GM19025 (cell line): ENCODE measurements around the gene DCST1.

ENCODE experiments used
- ATAC-seq: cut with Tn5 transposase; IDR thresholded peaks from one replicate; pipeline ENCODE4 v1.9.1; 2021; ENCODE audit warnings: mild to moderate bottlenecking, low read depth, moderate library complexity; ENCODE audit not compliant: unreplicated experiment

DCST1 gene

GRCh38 chr1:155012026-155012546 lies 21.5 kb upstream of the DCST1 start:
- no peak for ATAC-seq

DNA sequence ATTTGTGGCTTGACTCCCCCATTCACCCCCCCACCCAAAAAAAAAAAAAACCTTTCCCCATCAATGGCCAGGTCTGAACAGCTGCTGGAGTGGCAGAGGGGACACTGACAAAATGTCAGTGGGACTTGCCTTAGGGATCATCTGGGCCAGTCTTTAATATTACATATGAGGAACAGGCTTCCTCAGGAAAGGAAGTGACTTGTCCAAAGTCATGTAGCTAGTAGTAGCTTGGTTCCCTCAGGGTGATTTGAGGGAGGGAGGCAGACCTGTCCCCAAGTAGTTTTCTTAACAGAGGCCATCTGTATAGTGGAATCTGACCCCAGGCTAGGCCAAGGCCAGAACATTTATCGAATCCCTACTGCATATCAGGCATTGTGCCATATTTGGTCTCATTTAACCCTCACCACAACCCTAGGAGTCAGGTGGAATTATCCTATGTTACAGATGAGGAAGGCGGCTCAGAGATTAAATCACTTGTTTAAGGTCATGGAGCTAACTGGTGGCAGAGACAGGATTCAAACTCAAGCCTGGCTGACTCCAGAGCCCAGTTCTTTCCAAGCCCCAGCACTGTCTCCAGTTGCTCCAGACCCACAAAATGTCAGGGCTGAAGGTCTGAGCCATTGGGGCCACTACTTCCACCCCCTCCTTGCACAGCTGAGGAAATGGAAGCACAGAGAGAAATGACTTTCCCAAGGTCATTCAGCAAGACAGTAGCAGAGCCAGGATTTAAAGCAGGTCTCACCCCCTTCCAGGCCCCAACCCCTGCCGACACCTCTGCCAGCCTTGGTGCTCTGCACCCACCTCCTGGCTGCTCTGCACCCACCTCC lies 20.6 kb upstream of the DCST1 start:
- ATAC-seq: no peak

- no peak for ATAC-seq
Measured at GRCh38 chr1:155013632-155014031, 20.0 kb upstream of the DCST1 start.

GRCh38 chr1:155014709-155015508 lies 18.7 kb upstream of the DCST1 start:
- no peak for ATAC-seq

DNA sequence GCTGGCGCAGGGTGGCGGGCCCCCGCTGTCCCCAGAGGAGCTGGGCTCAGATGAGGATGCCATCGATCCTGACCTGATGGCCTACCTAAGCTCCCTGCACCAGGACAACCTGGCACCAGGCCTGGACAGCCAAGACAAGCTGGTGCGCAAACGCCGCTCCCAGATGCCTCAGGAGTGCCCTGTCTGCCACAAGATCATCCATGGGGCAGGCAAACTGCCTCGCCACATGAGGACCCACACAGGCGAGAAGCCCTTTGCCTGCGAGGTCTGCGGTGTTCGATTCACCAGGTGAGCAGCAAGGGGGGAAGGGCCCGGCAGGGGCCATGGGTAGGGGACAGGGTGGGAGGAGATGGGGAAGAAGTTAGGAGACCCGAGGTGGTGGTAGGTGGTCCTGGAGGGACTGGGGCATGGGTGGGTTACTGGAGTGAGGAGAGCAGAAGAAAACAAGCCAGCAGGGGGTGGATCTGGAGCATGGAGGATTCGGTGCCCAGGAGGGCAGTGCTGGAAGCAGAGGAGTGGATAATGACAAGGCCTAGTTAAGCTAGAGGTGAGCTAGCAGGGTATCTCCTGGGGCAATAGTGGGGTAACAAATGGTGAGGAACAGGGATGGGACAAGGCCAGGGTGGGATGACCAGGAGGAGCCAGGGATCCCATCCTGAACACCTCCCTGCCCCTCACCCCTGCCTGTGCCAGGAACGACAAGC lies 17.9 kb upstream of the DCST1 start:
- ATAC-seq: no peak

DNA sequence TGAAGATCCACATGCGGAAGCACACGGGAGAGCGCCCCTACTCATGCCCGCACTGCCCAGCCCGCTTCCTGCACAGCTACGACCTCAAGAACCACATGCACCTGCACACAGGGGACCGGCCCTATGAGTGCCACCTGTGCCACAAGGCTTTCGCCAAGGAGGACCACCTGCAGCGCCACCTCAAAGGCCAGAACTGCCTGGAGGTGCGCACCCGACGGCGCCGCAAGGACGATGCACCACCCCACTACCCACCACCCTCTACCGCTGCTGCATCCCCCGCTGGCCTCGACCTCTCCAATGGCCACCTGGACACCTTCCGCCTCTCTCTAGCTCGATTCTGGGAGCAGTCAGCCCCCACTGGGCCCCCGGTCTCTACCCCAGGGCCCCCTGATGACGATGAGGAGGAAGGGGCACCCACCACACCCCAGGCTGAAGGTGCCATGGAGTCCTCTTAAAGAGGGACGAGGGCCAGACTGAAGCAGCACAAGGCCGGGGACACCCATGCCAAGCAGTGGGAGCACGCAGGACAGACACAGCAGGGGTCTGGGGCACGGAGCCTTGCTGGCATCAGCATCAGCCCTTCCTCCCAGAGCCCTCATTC lies 17.3 kb upstream of the DCST1 start:
- ATAC-seq: no peak

GRCh38 chr1:155017041-155017945 lies 16.3 kb upstream of the DCST1 start:
- ATAC-seq: peak; percentile 74

DNA sequence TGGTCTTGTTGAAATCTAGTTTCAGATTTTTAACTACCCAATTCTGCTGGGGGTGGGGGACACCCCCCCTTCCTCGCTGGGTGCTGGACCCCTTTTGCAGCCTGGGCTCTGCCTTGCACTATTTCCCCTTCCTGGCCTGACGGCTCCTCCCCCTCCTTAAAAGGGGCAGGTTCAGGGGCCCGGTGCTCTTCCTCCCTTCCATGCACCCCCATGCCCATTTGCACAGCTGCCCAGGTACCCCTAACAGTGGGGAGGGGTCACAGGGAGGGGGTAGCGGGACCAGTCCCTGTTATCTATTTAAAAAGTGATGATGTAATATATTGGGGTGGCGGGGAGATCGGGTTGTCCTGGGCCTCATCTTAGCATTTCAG lies 15.7 kb upstream of the DCST1 start:
- no peak for ATAC-seq

GRCh38 chr1:155018617-155019348 lies 14.8 kb upstream of the DCST1 start:
- no peak for ATAC-seq

DNA sequence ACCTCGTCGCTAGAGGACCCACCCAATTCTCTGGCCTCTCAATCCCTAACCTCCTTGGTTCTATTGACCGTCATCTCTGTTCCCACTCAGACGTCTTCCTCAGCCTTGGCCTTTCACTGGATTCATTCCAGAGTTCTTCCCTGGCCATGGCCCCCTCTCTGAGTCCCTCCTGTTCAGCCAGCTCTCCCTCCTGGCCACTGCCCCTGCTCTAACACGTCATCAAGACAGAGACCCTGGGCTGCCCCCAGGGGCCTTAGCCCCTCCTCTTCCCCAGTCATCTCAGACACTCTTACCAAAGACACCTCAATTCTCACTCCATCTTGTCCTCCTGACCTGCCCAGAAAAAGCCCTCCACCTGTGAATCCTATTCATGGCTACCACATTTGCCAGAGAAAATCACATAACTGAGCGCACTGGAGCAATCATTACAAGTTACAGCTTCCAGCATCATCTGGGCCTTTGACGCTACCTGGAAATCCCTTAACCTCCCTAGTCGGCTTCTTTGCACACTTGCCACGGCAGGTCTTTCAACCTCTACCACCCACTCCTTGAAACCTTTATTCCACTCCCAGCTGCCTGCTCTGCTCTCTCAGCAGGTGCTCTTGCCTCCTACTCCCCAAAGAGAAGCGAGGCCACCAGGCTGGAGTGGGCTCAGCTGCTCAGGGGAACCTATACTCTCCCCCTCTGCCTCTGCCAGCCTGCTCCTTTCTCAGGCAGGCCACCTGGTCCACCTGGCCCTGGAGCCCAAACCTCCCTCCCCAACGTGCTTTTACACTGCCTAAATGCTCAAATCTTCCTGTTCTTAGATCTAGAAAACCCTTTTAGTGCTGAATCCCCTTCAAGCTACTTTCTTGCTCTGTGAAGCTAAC lies 14.0 kb upstream of the DCST1 start:
- no peak for ATAC-seq

GRCh38 chr1:155022136-155022926 lies 11.3 kb upstream of the DCST1 start:
- no peak for ATAC-seq

- no peak for ATAC-seq
Measured at GRCh38 chr1:155022927-155023236, 10.7 kb upstream of the DCST1 start.

GRCh38 chr1:155023627-155024026 lies 10.0 kb upstream of the DCST1 start:
- ATAC-seq: no peak

GRCh38 chr1:155024315-155024714 lies 9.3 kb upstream of the DCST1 start:
- no peak for ATAC-seq

GRCh38 chr1:155026154-155026553 lies 7.5 kb upstream of the DCST1 start:
- ATAC-seq: no peak

DNA sequence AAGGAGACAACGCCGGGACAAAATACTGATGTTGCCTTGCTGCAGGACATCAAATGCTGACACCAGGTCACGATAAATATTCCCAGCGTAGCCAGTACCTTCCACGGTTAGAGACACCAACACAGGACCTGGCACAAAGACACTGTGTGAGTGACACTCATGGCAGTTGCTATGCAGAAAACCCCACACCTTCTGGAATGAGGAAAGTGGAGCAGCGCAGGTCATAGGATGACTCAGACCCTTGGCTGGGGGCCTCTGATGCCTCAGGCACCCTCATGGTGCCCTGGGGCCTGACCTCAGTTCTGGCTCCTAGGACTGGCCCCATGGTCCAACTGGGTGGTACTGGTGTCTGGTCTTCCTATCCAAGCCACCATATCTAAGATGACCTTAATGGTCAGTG lies 7.0 kb upstream of the DCST1 start:
- no peak for ATAC-seq

GRCh38 chr1:155029513-155030242 lies 3.9 kb upstream of the DCST1 start:
- no peak for ATAC-seq
